Activated B cell treated with CpG ODN at 0.5 μM for 24 hours (primary cell): ENCODE data around the gene FAF1. TPM values are rescaled to one million over a fixed set of nuclear protein-coding genes. Genes with fewer than 3 reads are reported as not detected.

Experiments used
- ATAC-seq: fragments of 200-7000 bp; cut with Tn5 transposase; one replicate; pipeline ENCODE4 v1.10.0; 2021; ENCODE audit warnings: low read depth, mild to moderate bottlenecking, moderate library complexity
- CTCF ChIA-PET: fragments of 350-600 bp; sonication (Branson Sonifier 250); formaldehyde crosslinking; loops from one replicate; lab custom pipeline; 2021; ENCODE audit warnings: antibody characterized with exemption; lab: Charles Lee
- POLR2A ChIA-PET: fragments of 350-600 bp; sonication (Branson Sonifier 250); formaldehyde crosslinking; loops from one replicate; lab custom pipeline; 2021; ENCODE audit warnings: antibody characterized with exemption; lab: Charles Lee
- DNase-seq: peaks from one replicate; pipeline ENCODE4 v3.0.0; 2022
- H3K27ac Mint-ChIP-seq: one replicate; pipeline ENCODE4 v1.8.0; 2020; ENCODE audit warnings: mixed read lengths
- H3K27me3 Mint-ChIP-seq: one replicate; pipeline ENCODE4 v1.8.0; 2021; ENCODE audit warnings: mixed read lengths
- H3K36me3 Mint-ChIP-seq: one replicate; pipeline ENCODE4 v1.8.0; 2021; ENCODE audit warnings: low read depth, mixed read lengths
- H3K4me1 Mint-ChIP-seq: one replicate; pipeline ENCODE4 v1.8.0; 2021; ENCODE audit warnings: mixed read lengths
- H3K4me3 Mint-ChIP-seq: one replicate; pipeline ENCODE4 v1.8.0; 2020; ENCODE audit warnings: mild to moderate bottlenecking, mixed read lengths
- H3K9me3 Mint-ChIP-seq: one replicate; pipeline ENCODE4 v1.8.0; 2020; ENCODE audit warnings: mixed read lengths
- CTCF ChIP-seq: fragments of 200-600 bp; IDR thresholded peaks from one replicate; pipeline ENCODE4 v1.8.0; 2022; ENCODE audit warnings: antibody characterized with exemption, mild to moderate bottlenecking
- intact Hi-C: fragments of 100-400 bp; cut with micrococcal nuclease; formaldehyde crosslinking; loops from one replicate; pipeline ENCODE4 v1.15.1; 2024
- total RNA-seq: library from RNA; stranded (reverse); gene quantifications from 2 replicates; pipeline ENCODE4 v1.2.3, GENCODE V29; 2022

Gene FAF1
- total RNA-seq, 1 donor from 2014 or later, result 61.7 TPM

- no peak for TF ChIP-seq CTCF
- H3K4me1 Mint-ChIP-seq, result peaks cover 3% of the 10 kb centered on the region
- no peak overlapping the region for H3K27ac Mint-ChIP-seq
- H3K27me3 Mint-ChIP-seq, result no peaks in the 10 kb centered on the region
- ATAC-seq (no peak), DNase-seq (no peak)
- intact Hi-C loops, result no loop called here
- peaks cover 6% of the 10 kb centered on the region for H3K36me3 Mint-ChIP-seq
- ChIA-PET POLR2A (no interaction called here), CTCF (interaction anchor here (1.4 to 2.0 kb wide), 3 partner anchors 16 to 490 kb away, joined by 3 to 4 read pairs (median 4); no protein-coding TSS in a partner anchor)
- no peak overlapping the region for H3K4me3 Mint-ChIP-seq
- H3K9me3 Mint-ChIP-seq, result no peaks in the 10 kb centered on the region
Observed at GRCh38 chr1:50703240-50703639, 256.8 kb downstream of the FAF1 start.

GRCh38 chr1:50702395-50702794 is 257.7 kb downstream of the FAF1 start:
- ChIA-PET CTCF (interaction anchor here (2.0 kb wide), 1 partner anchor 333 kb away, joined by 4 read pairs; no protein-coding TSS in a partner anchor), POLR2A (no interaction called here)
- H3K36me3 Mint-ChIP-seq, result peaks cover 6% of the 10 kb centered on the region
- peaks cover 3% of the 10 kb centered on the region for H3K4me1 Mint-ChIP-seq
- H3K27me3 Mint-ChIP-seq, result no peaks in the 10 kb centered on the region
- no peaks in the 10 kb centered on the region for H3K9me3 Mint-ChIP-seq
- no peak overlapping the region for H3K4me3 Mint-ChIP-seq
- H3K27ac Mint-ChIP-seq, result no peak overlapping the region
- intact Hi-C loops, result no loop called here
- no peak for TF ChIP-seq CTCF
- ATAC-seq (no peak), DNase-seq (no peak)

GRCh38 chr1:50701706-50702317 is 258.3 kb downstream of the FAF1 start:
- Mint-ChIP-seq H3K4me3 (no peak overlapping the region), H3K4me1 (peaks cover 3% of the 10 kb centered on the region), H3K9me3 (no peaks in the 10 kb centered on the region), H3K27ac (no peak overlapping the region), H3K27me3 (no peaks in the 10 kb centered on the region), H3K36me3 (peaks cover 6% of the 10 kb centered on the region)
- intact Hi-C loops, result no loop called here
- TF ChIP-seq CTCF, result no peak
- ChIA-PET CTCF (no interaction called here), POLR2A (no interaction called here)
- DNase-seq (no peak), ATAC-seq (no peak)

GRCh38 chr1:50700621-50701020 is 259.4 kb downstream of the FAF1 start:
- no peak overlapping the region for H3K4me3 Mint-ChIP-seq
- intact Hi-C loops, result no loop called here
- ChIA-PET POLR2A (no interaction called here), CTCF (no interaction called here)
- H3K27me3 Mint-ChIP-seq, result no peaks in the 10 kb centered on the region
- H3K27ac Mint-ChIP-seq, result no peak overlapping the region
- peaks cover 6% of the 10 kb centered on the region for H3K36me3 Mint-ChIP-seq
- no peak for DNase-seq
- ATAC-seq, result no peak
- no peak for TF ChIP-seq CTCF
- peaks cover 3% of the 10 kb centered on the region for H3K4me1 Mint-ChIP-seq
- H3K9me3 Mint-ChIP-seq, result no peaks in the 10 kb centered on the region

- peaks cover 3% of the 10 kb centered on the region for H3K4me1 Mint-ChIP-seq
- no peak for TF ChIP-seq CTCF
- DNase-seq (no peak), ATAC-seq (no peak)
- H3K9me3 Mint-ChIP-seq, result no peaks in the 10 kb centered on the region
- peaks cover 6% of the 10 kb centered on the region for H3K36me3 Mint-ChIP-seq
- CTCF ChIA-PET, result no interaction called here
- intact Hi-C loops, result no loop called here
- no peak overlapping the region for H3K4me3 Mint-ChIP-seq
- POLR2A ChIA-PET, result no interaction called here
- no peak overlapping the region for H3K27ac Mint-ChIP-seq
- no peaks in the 10 kb centered on the region for H3K27me3 Mint-ChIP-seq
Observed at GRCh38 chr1:50700214-50700613, 259.9 kb downstream of the FAF1 start.
